Lower leg skin (tissue), 4 donors: ENCODE data around the gene CYP11A1. TPM values are rescaled to one million over a fixed set of nuclear protein-coding genes. Genes with fewer than 3 reads are reported as not detected.

ENCODE experiments used
- DNase-seq, 2 donors: peaks; one replicate each; pipeline ENCODE4 v3.0.0-alpha.2; 2019; ENCODE audit warnings: low spot score in 2 of 2
- H3K4me3 ChIP-seq: fragments of 200-600 bp; sonication (generic); 2 replicates; pipeline ENCODE4 v1.5.1; 2017; ENCODE audit warnings: mild to moderate bottlenecking, low read depth; ENCODE audit not compliant: poor library complexity, severe bottlenecking
- POLR2A ChIP-seq, 2 donors: fragments of 450-650 bp; IDR thresholded peaks; one replicate each; pipeline ENCODE4 v1.6.1; 2016 to 2017; ENCODE audit warnings: antibody characterized with exemption in 2 of 2, mild to moderate bottlenecking in 1 of 2, moderate library complexity in 1 of 2
- WGBS, 2 donors: methylation state at CpG; one replicate each; pipeline ENCODE4 v1.1.5; 2018; 5-methylcytosine and 5-hydroxymethylcytosine counted together
- intact Hi-C: fragments of 100-400 bp; cut with DNase I; formaldehyde crosslinking; loops from one replicate; pipeline ENCODE4 v1.15.0; 2023; ENCODE audit warnings: low total_unique reads
- total RNA-seq, 4 donors: library from RNA; depleted of rRNA; stranded (reverse); fragments of >200 nt; gene quantifications; one replicate each; pipeline ENCODE4 v1.1.0, GENCODE V29; 2016
- TF ChIP-seq, protein P1 (sequence below), 3 donors: fragments of 450-650 bp; IDR thresholded peaks; one replicate each; pipeline ENCODE4 v1.5.1; 2016; ENCODE audit warnings: antibody characterized with exemption in 3 of 3, mild to moderate bottlenecking in 3 of 3, moderate library complexity in 2 of 3

Gene CYP11A1
- total RNA-seq, 4 donors from 2014 or later: 0.34 to 0.75 (median 0.49) TPM; not detected in 1

DNA sequence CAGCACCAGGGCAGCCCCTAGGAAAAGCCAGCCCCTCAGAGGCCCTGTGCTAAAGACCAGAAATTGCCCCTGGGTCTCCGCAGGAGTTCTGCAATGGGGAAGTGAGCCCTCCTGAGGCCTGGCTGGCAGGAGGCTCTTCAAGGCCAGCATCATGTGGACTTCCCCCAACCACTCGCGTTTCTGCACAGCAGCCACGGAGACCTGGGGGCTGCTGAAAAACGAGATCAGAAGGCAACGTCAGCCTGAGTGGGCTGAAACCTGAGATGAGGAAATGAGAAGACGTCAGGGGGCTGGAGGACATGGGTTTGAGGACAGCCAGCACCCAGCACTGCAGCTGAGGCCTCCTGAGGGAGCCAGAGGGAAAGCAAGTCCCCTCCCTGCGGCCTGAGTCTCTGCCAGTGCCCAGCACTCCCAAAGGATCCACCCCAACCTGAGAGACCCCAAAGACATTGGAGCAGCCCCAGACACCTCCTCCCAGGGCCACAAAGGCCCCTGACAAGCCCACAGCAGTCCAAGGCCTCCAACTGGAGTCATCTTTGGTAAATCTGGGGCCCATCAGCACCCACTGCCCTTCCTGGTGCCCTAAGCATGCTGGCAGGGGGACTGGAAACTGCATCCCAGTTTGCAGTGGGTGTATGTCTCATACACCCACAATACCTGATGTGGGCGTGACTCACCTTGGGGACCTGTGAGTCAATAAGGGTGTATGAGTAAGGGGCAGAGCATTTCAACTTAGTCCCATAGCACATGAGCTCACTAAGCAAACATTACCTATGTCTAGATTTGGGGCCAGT is 29.2 kb upstream of the CYP11A1 start:
- TF ChIP-seq, protein P1, sequence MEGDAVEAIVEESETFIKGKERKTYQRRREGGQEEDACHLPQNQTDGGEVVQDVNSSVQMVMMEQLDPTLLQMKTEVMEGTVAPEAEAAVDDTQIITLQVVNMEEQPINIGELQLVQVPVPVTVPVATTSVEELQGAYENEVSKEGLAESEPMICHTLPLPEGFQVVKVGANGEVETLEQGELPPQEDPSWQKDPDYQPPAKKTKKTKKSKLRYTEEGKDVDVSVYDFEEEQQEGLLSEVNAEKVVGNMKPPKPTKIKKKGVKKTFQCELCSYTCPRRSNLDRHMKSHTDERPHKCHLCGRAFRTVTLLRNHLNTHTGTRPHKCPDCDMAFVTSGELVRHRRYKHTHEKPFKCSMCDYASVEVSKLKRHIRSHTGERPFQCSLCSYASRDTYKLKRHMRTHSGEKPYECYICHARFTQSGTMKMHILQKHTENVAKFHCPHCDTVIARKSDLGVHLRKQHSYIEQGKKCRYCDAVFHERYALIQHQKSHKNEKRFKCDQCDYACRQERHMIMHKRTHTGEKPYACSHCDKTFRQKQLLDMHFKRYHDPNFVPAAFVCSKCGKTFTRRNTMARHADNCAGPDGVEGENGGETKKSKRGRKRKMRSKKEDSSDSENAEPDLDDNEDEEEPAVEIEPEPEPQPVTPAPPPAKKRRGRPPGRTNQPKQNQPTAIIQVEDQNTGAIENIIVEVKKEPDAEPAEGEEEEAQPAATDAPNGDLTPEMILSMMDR (IDR thresholded peaks at IDR 0.05): no peak
- TF ChIP-seq POLR2A (IDR thresholded peaks at IDR 0.05): no peak
- intact Hi-C loops: no loop called here
- no peak overlapping the region for H3K4me3 ChIP-seq
- 74 to 79% methylated on average over 9 of the region's 9 CpGs for WGBS, 2 donors
- DNase-seq: no peak

DNA sequence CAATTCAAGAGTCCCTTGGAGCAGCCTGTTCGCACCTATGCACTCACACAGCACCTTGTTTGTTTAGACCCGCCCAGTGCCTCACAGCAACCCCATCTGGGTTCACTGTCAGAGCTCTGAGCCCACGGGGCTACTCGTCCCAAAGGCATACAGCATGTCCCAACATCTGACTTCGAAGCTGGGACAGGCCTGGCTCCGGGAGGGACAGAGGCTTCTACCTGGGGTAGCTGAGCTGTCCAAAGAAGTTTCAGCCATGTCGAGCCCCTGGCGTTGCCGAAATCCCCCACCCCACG is 28.6 kb upstream of the CYP11A1 start:
- 67 to 80% methylated on average over 10 of the region's 10 CpGs for WGBS, 2 donors
- TF ChIP-seq POLR2A (IDR thresholded peaks at IDR 0.05): no peak
- TF ChIP-seq, protein P1 (IDR thresholded peaks at IDR 0.05): no peak
- DNase-seq: no peak
- no peak overlapping the region for H3K4me3 ChIP-seq
- intact Hi-C loops: no loop called here

DNA sequence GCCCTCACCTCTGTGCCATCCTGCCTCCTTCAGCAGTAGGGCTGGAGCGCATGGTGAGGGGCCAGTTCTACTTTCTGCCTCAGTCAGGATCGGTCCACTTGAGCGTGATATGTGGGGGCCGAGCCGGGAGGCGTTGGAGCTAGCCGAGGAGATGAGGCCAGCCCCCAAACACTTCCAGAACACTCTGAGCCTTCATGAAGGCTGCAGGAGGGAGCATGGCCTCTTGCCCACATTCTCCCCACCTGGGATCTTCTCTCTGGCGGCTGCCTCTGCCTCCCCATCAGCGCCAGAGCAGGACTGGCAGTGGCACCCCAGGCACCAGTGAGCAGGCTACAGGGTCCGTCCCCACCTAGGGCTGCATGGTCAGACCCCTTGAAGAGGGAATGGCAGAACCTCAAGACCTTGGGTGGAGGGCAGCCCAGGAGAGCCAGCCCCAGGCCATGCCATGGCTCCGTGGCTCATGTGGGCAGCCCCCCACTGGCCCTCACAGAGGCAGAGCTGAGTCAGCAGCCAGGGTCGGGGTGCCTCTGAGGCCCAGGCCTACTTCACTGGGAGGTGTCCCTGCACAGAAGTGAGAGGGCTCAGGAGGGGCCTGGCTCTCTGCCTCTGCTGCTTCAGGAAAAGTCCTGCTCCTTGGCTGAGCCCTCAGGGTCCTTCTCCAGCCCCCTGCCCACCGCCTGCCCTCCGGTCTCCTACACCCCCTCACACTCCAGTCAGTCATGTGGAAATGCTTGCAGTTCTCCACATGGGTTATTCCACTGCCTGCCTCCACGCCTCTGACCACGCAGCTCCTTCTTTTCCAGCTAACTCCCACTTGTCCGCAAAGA is 28.1 kb upstream of the CYP11A1 start:
- no peak for DNase-seq
- intact Hi-C loops: no loop called here
- 91 to 94% methylated on average over 15 of the region's 17 CpGs for WGBS, 2 donors
- TF ChIP-seq, protein P1 (IDR thresholded peaks at IDR 0.05): no peak
- no peak for TF ChIP-seq POLR2A (IDR thresholded peaks at IDR 0.05)
- H3K4me3 ChIP-seq: no peak overlapping the region

DNA sequence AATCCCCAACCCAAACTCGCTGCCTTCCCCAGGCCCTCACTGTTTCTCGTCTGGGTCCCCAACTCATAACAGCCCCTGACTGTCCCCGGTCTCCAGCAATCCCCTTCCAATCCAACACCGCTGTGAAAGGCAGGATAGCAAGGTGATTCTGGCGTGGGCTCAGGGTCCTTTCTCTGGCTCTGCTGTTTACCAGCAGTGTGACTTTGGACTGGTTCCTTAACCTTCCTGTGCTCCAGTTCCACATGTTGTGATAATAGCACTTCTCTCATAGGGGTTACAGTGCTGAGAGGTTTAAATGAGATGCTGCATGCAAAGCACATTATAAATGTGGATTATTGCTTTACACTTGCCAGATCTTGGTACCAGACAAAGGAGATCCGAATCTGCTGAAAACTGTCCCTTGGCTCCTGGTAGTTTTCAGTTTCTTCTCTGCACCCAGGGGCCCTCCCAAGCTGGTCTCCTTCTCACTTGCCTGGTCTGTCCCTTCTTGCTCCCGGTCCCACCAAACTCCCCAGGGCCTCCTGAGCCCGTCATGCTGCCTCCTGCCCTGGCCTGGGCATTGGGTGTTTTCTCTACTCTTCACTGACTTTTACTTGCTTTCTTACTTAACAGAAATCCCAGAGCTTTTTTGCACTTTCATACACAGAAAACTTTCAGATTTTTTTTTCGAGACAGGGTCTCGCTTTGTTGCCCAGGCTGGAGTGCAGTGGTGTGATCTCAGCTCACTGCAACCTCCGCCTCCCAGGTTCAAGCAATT is 26.8 kb upstream of the CYP11A1 start:
- TF ChIP-seq, protein P1 (IDR thresholded peaks at IDR 0.05): no peak
- TF ChIP-seq POLR2A (IDR thresholded peaks at IDR 0.05): no peak
- no peak overlapping the region for H3K4me3 ChIP-seq
- DNase-seq: no peak
- intact Hi-C loops: no loop called here
- 88 to 91% methylated on average over 11 of the region's 11 CpGs for WGBS, 2 donors

- no peak overlapping the region for H3K4me3 ChIP-seq
- TF ChIP-seq, protein P1 (IDR thresholded peaks at IDR 0.05): no peak
- no peak for TF ChIP-seq POLR2A (IDR thresholded peaks at IDR 0.05)
- intact Hi-C loops: no loop called here
- WGBS, 2 donors: 77 to 79% methylated on average over 13 of the region's 13 CpGs
- DNase-seq: no peak
These were observed 26.0 kb upstream of the CYP11A1 start for GRCh38 chr15:74393423-74393822.
